ENCODE results near the gene PRPF38B.

Gene PRPF38B

DNA sequence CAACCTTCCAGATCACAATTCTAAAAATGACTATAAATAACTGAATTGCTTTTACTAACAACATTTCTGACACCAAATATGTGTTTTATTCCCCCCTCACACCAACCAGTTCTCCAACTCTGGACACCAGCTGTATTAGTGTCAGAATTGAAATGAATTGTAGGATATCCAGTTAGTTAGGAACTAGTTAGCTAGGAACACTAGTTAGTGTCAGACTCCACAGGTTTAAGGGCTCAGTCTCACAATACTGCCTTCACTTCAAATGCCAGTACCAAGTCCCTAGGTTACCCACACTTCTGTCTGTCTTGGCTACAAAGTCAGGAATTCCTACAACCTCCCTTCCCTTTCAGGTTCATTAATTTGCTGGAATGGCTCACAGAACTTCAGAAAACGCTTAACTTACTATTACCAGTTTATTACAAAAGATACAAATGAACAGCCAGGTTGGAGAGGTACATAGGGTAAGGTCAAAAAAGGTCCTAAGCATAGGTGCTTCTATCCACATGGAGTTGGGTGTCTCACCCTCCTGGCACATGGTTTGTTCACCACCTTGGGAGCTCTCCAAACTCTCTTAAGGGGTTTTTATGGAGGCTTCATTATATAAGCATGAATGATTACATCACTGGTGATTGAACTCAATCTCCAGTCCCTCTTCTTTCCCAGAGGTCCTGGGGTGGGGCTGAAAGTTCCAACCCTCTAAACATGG, 58.5 kb downstream of the PRPF38B start:
- peaks cover 15% of the 10 kb centered on the region for H3K36me3 ChIP-seq (ENCODE audit: insufficient read depth, low read length)
- no peak overlapping the region for H3K9ac ChIP-seq (ENCODE audit: insufficient read length)
- TF ChIP-seq FOXP2 (optimal IDR thresholded peaks at IDR 0.05; ENCODE audit: control extremely low read depth, extremely low read length, insufficient read depth) = no peak
- TF ChIP-seq POLR2AphosphoS5 (IDR thresholded peaks at IDR 0.05; ENCODE audit: borderline replicate concordance, low read depth, low read length) = no peak
- TF ChIP-seq EZH2 (IDR thresholded peaks at IDR 0.05) = no peak
- DNase-seq (ENCODE audit: low read depth, low spot score) = no peak
- no peak overlapping the region for H3K4me3 ChIP-seq
- H3K27ac ChIP-seq = no peak overlapping the region
- H3K9me3 ChIP-seq (ENCODE audit: low read depth, low read length) = no peaks in the 10 kb centered on the region
